ENCODE measurements around the gene FBXW5.

FBXW5 gene

DNA sequence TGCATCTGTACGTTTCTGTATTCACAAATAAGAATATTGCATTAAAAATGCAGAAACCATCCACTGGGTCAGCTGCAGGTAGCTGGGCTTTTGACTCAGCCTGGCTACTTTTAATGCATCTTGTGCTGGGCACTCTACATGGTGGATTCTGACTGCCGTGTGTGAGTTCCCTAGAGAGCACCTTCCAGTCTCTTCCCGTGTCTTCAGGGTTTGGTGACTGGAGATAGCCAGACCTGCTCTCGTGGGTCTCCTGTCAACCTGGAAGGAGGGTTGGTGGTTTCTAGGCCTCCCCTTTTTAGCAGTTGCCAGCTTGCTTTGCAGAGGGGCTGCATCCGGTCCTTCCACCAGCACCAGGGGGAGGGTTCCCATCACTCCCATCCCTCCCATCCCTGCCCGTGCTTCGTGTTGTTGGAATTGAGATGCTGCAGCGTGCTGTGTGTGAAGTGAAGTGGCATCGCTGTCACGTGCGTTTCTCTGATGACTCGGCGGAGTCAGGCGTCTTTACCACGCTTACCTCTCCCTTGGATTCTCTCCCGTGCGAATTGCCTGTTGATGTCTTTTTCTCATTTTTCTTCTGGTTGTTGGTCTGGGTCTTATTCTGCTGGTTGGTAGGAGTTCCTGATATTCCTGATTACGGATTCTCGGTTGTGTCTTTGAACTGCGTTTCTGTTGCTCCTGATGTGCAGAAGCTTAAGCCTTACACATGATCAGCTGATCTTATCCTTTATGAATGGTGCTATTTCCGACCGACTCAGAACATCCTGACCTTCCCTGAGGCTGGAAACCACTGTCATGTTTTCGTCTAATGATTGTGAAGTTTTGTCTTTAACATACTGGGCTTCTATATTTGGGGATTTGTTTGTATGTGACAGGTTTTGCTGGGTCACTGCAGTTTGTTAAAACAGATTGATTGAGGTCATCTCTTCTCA, 16.9 kb downstream of the FBXW5 start:
- DNase-seq: no peak

DNA sequence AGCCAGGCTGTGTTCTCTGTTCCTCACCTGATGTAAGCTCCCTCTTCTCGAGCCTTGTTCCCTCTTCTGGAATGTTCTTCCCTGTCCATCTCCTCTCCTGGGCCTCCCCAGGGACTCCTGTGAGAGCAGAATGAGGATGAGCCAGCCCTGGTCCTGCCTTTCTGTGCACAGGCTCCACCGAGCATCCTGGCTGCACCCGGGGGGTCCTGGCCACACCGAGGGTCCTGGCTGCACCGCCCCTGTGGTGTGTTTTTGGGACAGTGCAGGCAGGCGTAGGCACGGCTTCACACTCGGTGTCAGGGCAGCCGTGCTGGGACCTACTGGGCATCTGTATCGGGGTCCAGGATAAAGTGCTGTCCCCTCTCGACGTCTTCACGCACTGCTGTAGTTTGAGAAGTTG, 17.8 kb downstream of the FBXW5 start:
- no peak for DNase-seq

DNA sequence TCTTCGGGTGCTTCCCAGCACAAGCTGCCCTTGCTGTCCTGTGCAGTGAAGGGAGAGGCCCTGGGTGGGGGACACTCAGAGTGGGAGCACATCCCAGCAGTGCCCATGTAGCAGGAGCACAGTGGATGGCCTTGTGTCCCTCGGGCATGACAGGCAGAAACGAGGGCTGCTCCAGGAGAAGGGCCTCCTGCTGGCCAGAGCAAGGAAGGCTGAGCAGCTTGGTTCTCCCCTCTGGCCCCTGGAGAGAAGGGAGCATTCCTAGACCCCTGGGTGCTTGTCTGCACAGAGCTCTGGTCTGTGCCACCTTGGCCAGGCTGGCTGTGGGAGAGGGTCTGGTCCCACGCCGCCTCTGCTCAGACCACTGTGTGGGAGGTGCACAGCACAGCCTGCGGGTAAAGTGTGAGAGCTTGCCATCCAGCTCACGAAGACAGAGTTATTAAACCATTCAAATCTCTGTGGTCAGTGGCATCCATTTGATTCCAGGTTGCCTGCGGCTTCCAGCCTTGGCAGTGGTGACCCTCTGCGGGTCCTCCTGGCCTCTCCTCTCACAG, 18.3 kb downstream of the FBXW5 start:
- DNase-seq: no peak

DNA sequence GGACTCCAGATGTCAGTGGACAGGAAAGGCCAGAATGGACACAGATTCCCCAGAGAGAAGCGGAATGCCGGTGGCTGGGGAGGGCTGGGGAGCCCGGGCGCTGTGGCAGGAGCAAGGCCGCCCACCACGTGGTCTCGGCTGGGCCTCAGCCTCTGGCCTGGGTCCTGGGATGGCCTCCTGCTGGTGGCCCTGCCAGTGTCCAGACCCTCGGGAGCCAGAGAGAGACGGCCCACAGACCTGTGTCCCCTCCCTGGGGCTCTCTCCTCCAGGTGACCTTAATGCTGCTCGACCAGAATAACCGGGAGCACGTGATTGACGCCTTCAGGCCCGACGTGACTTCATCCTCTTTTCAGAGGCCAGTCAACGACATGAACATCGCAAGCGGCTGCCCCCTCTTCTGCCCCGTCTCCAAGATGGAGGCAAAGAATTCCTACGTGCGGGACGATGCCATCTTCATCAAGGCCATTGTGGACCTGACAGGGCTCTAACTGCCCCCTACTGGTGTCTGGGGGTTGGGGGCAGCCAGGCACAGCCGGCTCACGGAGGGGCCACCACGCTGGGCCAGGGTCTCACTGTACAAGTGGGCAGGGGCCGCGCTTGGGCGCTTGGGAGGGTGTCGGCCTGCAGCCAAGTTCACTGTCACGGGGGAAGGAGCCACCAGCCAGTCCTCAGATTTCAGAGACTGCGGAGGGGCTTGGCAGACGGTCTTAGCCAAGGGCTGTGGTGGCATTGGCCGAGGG, 19.0 kb downstream of the FBXW5 start:
- no peak for DNase-seq

DNA sequence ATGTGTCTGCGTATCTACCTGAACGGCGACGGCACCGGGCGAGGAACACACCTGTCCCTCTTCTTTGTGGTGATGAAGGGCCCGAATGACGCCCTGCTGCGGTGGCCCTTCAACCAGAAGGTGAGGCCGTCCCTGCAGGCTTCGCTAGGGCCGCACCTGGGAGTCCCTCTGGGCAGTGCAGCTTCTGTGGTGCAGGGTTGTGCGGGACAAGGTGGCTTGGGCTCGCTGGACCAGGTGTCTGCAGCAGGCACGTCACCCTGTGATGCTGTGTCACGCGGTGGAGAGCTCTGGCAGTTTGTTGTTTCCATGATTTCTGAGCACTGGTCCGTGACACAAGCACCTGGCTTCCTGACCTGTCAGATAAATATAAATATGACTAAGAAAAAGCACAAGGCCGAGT, 20.7 kb downstream of the FBXW5 start:
- no peak for DNase-seq

DNA sequence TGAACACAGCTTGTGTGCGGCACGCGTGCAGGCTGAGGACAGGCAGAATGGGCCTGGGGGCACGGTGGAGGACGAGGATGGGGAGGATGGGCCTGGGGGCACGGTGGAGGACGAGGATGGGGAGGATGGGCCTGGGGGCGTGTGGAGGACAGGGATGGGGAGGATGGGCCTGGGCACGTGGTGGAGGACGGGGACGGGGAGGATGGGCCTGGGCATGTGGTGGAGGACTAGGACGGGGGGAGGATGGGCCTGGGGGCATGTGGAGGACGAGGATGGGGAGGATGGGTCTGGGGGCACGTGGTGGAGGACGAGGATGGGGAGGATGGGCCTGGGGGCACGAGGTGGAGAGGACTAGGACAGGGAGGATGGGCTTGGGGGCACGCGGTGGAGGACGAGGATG, 22.0 kb downstream of the FBXW5 start:
- no peak for DNase-seq

- DNase-seq: no peak
Observed at GRCh38 chr9:136921718-136922117, 22.8 kb downstream of the FBXW5 start.

DNA sequence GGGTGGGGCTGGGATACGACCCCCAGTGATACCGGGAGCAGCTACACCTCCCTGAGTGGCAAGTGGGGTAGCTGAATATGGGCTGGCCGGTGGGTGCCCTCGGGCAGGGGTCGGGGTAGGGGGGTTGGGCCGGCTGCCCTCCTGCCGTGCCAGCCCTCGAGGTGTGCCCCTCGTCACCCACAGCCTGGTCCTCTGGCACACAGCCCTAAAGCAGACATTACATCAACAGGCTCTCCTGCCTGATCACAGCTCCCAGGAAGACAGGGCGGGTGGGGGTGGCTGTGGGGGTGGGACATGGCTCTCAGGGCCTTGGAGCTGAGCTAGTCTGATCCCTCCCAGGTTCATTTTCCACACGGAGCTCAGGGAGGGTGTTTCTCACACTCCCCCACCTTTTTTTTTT, 23.2 kb downstream of the FBXW5 start:
- no peak for DNase-seq

DNA sequence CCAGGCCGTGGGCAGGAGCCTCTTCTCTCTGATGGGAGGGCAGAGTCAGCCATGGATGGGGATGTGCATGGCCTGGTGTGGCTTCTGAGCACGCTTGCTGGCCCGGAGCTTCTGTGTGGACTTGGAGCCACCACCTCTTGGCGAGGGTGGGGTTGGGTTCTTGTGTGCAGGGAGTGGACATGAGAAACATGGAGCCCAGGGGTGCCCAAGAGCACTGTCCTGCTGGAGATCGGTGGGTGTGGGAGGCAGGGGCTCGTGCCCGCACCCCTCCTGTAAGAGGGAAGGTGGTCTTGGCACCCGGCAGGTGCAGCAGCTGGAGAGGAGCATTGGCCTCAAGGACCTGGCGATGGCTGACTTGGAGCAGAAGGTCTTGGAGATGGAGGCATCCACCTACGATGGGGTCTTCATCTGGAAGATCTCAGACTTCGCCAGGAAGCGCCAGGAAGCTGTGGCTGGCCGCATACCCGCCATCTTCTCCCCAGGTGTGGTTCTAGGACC, 23.8 kb downstream of the FBXW5 start:
- DNase-seq: no peak

GRCh38 chr9:136920069-136920468, 24.5 kb downstream of the FBXW5 start:
- no peak for DNase-seq

DNA sequence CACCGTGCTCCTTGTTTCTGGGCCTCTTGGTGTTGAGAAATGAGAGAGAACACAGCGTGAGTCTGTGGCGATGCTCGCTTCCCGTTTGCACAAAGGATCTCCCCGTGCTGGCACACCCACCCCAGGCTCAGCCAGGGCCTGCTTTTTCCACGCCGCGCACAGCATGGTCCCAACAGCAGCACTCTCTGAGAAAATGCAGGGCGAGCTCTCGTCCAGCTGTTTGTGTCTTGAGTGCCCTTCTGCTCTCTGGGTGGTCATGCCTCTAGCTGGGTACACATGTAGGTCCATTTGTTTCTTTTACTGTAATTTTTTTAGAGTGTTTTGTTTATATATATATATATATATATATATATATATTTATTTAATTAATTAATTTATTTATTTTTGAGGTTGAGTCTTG, 26.6 kb downstream of the FBXW5 start:
- DNase-seq: no peak

DNA sequence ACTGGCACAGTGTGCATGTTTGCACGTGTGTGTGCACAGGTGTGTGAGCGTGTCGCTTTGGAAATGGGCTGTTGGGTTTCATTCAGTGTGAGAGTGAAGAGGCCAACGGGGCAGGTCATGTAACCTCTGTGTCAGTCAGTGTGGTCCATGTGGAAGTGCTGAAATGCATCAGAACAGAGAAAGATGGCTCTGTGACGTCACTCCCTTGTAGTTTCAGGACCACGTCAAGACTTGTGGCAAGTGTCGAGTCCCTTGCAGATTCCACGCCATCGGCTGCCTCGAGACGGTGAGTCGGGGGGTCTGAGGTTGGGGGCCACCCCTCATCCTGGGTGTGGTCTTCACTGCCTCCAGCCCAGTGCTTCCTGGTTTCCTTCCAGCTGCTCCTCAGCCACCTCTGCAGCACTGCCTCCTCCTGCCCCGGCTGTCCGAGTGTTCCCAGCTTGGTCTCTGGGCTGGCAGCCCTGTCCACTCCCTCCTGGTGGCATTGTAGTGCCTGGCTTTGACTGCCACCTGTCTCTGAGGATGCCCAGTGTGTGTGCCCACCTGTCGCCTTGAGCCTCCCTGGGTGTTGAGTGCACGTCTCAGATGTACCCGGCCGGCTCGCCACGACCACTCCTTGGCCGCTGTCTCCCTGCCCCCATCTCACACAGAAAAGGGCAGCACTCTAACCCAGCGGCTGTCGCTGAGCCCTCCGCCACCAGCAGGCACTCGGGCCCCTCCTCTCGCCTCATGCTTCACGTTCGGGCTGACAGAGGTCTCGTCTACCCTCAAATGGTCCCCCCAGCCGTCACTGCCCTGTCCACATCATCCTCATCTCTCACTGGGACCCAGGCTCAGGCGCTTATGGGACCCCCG, 28.0 kb downstream of the FBXW5 start:
- DNase-seq: no peak

GRCh38 chr9:136915632-136916329, 28.8 kb downstream of the FBXW5 start:
- no peak for DNase-seq

DNA sequence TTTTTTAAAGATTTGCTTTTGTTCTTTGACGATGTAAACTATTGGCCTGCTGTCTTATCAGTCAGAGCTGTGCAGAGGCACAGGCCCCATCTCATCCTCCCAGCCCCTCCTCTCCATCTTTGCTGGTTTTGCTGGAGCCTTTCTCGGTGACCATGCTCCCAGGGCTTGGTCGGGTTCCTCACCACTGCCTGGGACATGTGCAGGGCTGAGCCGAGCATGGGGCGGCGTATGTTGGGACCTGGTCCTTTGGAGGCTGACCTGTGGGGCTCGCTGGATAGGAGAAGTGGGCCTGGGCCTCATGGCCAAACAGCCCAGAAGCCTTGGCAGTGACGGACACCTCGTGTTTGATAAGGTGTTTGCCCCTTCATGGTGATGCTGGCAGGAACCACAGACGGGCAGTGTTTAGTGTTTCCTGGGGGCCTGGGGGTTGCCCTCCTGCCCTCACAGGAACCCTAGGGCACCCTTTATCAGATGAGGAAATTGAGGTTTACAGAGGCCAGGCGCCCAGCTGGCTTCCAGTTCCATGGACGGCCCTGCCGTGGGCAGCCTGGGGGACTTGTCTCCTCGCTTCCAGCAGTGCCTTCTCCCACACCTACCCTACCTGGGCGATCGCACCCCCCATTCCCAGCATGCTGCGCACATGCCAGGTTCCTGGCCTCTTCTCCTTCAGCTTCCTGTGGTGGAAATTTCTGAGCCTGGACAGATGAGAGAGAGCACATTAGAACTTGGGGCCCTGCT, 30.7 kb downstream of the FBXW5 start:
- no peak for DNase-seq

- DNase-seq: no peak
Observed at GRCh38 chr9:136910901-136911245, 33.7 kb downstream of the FBXW5 start.

- DNase-seq: no peak
Observed at GRCh38 chr9:136910197-136910900, 34.2 kb downstream of the FBXW5 start.

- DNase-seq: no peak
Observed at GRCh38 chr9:136907011-136907914, 37.3 kb downstream of the FBXW5 start.

DNA sequence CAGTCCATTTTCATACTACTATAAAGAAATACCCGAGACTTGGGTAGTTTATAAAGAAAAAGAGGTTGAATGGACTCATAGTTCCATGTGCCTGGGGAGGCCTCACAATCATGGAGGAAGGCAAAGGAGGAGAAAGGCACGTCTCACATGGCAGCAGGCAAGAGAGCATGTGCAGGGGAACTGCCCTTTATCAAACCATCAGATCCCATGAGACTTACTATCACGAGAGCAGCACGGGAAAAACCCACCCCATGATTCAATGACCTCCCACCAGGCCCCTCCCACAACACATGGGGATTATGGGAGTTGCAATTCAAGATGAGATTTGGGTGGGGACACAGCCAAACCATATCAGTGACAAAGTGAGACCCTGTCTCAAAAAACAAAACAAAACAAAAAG, 38.3 kb downstream of the FBXW5 start:
- DNase-seq: no peak

GRCh38 chr9:136903041-136903554, 41.4 kb downstream of the FBXW5 start:
- no peak for DNase-seq

All from NCI-H1930 (cell line).